Neuronal stem cell (in vitro differentiated cells): Measurements from ENCODE around the gene NCF4.
A peak's percentile ranks its signal among the peaks of the same experiment; 100 is the strongest.

Experiments
- DNase-seq: peaks from one replicate; pipeline ENCODE4 v3.0.0-alpha.2; 2013; ENCODE audit warnings: low spot score
- H2AFZ ChIP-seq: one replicate; pipeline ENCODE4 v1.6.1; 2013; ENCODE audit warnings: mild to moderate bottlenecking, low read length, inconsistent platforms
- H2AK5ac ChIP-seq: 2 replicates; pipeline ENCODE4 v1.6.1; 2013; ENCODE audit warnings: low read depth, mild to moderate bottlenecking, inconsistent platforms, low read length, moderate library complexity, mixed read lengths
- H2BK120ac ChIP-seq: 2 replicates; pipeline ENCODE4 v1.6.1; 2013; ENCODE audit warnings: low read depth, mild to moderate bottlenecking, inconsistent platforms, low read length, moderate library complexity, mixed read lengths
- H2BK12ac ChIP-seq: one replicate; pipeline ENCODE4 v1.6.1; 2013; ENCODE audit warnings: low read length, inconsistent platforms
- H2BK15ac ChIP-seq: 2 replicates; pipeline ENCODE4 v1.6.1; 2013; ENCODE audit warnings: mild to moderate bottlenecking, low read length, inconsistent platforms, mixed read lengths
- H2BK5ac ChIP-seq: one replicate; pipeline ENCODE4 v1.6.1; 2013; ENCODE audit warnings: inconsistent platforms, mild to moderate bottlenecking, low read length, moderate library complexity
- H3K14ac ChIP-seq: one replicate; pipeline ENCODE4 v1.6.1; 2013; ENCODE audit warnings: low read length, inconsistent platforms
- H3K18ac ChIP-seq: 2 replicates; pipeline ENCODE4 v1.6.1; 2013; ENCODE audit warnings: low read length, inconsistent platforms
- H3K23ac ChIP-seq: 2 replicates; pipeline ENCODE4 v1.6.1; 2013; ENCODE audit warnings: low read depth, mild to moderate bottlenecking, mixed read lengths, low read length, inconsistent platforms; ENCODE audit not compliant: poor library complexity
- H3K27ac ChIP-seq: replicated peaks from 3 replicates; pipeline ENCODE4 v1.5.1; 2013; ENCODE audit warnings: low read length, inconsistent platforms
- H3K27me3 ChIP-seq, 3 experiments: 2 replicates each; pipeline ENCODE4 v1.6.1; 2013; ENCODE audit warnings: low read length in 3 of 3, mild to moderate bottlenecking in 2 of 3, inconsistent platforms in 1 of 3, low read depth in 1 of 3, mixed read lengths in 1 of 3, moderate library complexity in 1 of 3; ENCODE audit not compliant: control insufficient read depth in 3 of 3, insufficient read depth in 3 of 3
- H3K36me3 ChIP-seq, 2 donors: replicated peaks in 1 of 2; 2 replicates each; pipeline ENCODE4 v1.6.1; 2013; ENCODE audit warnings: low read length in 2 of 2; ENCODE audit not compliant: control insufficient read depth in 2 of 2, insufficient read depth in 2 of 2
- H3K4ac ChIP-seq: 2 replicates; pipeline ENCODE4 v1.6.1; 2013; ENCODE audit warnings: inconsistent platforms, mild to moderate bottlenecking, low read length, moderate library complexity
- H3K4me1 ChIP-seq, 2 donors: 1 replicate in 1 of 2; 2 replicates in 1 of 2; pipeline ENCODE4 v1.6.1; 2013; ENCODE audit warnings: low read length in 2 of 2, low read depth in 1 of 2; ENCODE audit not compliant: control insufficient read depth in 2 of 2, insufficient read depth in 1 of 2
- H3K4me2 ChIP-seq: one replicate; pipeline ENCODE4 v1.6.1; 2013; ENCODE audit warnings: mild to moderate bottlenecking, low read length, inconsistent platforms; ENCODE audit not compliant: insufficient read depth, poor library complexity, severe bottlenecking
- H3K4me3 ChIP-seq, 2 donors: 2 replicates each; pipeline ENCODE4 v1.5.1; 2013; ENCODE audit warnings: low read length in 2 of 2, mild to moderate bottlenecking in 2 of 2, inconsistent platforms in 1 of 2, moderate library complexity in 1 of 2
- H3K79me1 ChIP-seq: one replicate; pipeline ENCODE4 v1.6.1; 2013; ENCODE audit warnings: low read depth, mild to moderate bottlenecking, inconsistent platforms, low read length, moderate library complexity
- H3K9ac ChIP-seq: one replicate; pipeline ENCODE4 v1.6.1; 2013; ENCODE audit warnings: mild to moderate bottlenecking, low read depth, low read length, inconsistent platforms; ENCODE audit not compliant: poor library complexity
- H3K9me3 ChIP-seq, 2 donors: replicated peaks in 1 of 2; 2 replicates each; pipeline versions ENCODE3 to v1.6.1; 2013; ENCODE audit warnings: low read length in 2 of 2, mild to moderate bottlenecking in 2 of 2, inconsistent platforms in 1 of 2, low read depth in 1 of 2, mixed read lengths in 1 of 2, moderate library complexity in 1 of 2; ENCODE audit not compliant: control insufficient read depth in 2 of 2, insufficient read depth in 1 of 2
- H4K8ac ChIP-seq: one replicate; pipeline ENCODE4 v1.6.1; 2013; ENCODE audit warnings: low read depth, mild to moderate bottlenecking, inconsistent platforms, low read length, moderate library complexity
- H4K91ac ChIP-seq: one replicate; pipeline ENCODE4 v1.6.1; 2013; ENCODE audit warnings: low read length, low read depth, mild to moderate bottlenecking, inconsistent platforms; ENCODE audit not compliant: poor library complexity
- WGBS, 2 donors: extraction: QIAGEN DNeasy Blood & Tissue Kit; methylation state at CpG; one replicate each; pipeline ENCODE4 v1.1.7; 2013; ENCODE audit warnings: missing lambda C conversion rate in 2 of 2, mixed read lengths in 1 of 2; ENCODE audit not compliant: insufficient read length in 2 of 2, insufficient replicate concordance in 1 of 2; ENCODE audit errors: extremely low coverage in 2 of 2; 5-methylcytosine and 5-hydroxymethylcytosine counted together

NCF4 gene

DNA sequence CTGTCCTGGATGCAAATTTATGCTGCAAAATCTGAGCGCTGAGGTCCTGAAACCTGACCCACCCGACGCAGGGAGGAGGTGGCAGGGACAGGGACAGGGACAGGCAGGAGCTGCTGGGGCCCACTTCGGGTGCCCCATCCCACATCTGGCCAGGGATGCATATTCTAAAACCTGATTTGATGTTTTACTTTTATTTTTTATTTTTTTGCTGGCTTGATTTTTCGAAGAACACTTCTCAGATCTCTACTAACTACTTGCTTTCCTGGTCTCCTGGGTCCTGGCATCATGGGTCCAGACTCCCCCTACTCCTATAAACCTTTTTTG, 43.3 kb upstream of the NCF4 start:
- Histone ChIP-seq H4K8ac (no peak overlapping the region), H3K27me3 (peaks cover 6 to 43% (median 11%) of the 10 kb centered on the region in 3 experiments), H3K14ac (no peak overlapping the region), H3K79me1 (no peaks in the 10 kb centered on the region), H2AFZ (peak overlapping the region; percentile 94), H3K4me1 (peaks cover 14 to 30% of the 10 kb centered on the region in 2 donors), H3K36me3 (peaks cover 0 to 24% of the 10 kb centered on the region in 2 donors), H2BK5ac (no peak overlapping the region), H3K27ac (no peak overlapping the region), H3K9ac (peak overlapping the region; percentile 70), H2BK15ac (peak overlapping the region; percentile 34), H3K9me3 (no peaks in the 10 kb centered on the region), H2BK12ac (no peak overlapping the region), H3K4me2 (peak overlapping the region; percentile 79), H3K18ac (peak overlapping the region; percentile 92), H3K23ac (peak overlapping the region; percentile 13), H4K91ac (no peak overlapping the region), H2AK5ac (peak overlapping the region; percentile 82), H3K4me3 (peak overlapping the region; percentile 61 to 71), H2BK120ac (peak overlapping the region; percentile 32), H3K4ac (no peak overlapping the region)
- WGBS, 2 donors, result no CpG with 5 or more reads among the region's 5 CpGs
- DNase-seq, result no peak

- H3K23ac ChIP-seq, result no peak overlapping the region
- no peak overlapping the region for H2BK15ac ChIP-seq
- peaks cover 6 to 43% (median 11%) of the 10 kb centered on the region in 3 experiments for H3K27me3 ChIP-seq
- no peak overlapping the region for H3K4ac ChIP-seq
- H2BK5ac ChIP-seq, result no peak overlapping the region
- H2AK5ac ChIP-seq, result no peak overlapping the region
- no peak overlapping the region for H3K4me3 ChIP-seq
- no peak overlapping the region for H3K4me2 ChIP-seq
- no peaks in the 10 kb centered on the region for H3K9me3 ChIP-seq
- H3K14ac ChIP-seq, result no peak overlapping the region
- no peak overlapping the region for H2BK120ac ChIP-seq
- no peak overlapping the region for H4K8ac ChIP-seq
- peak overlapping the region; percentile 16 for H3K18ac ChIP-seq
- H2AFZ ChIP-seq, result no peak overlapping the region
- no peak overlapping the region for H4K91ac ChIP-seq
- no peak overlapping the region for H3K9ac ChIP-seq
- H3K36me3 ChIP-seq, result peaks cover 0 to 18% of the 10 kb centered on the region in 2 donors
- H3K79me1 ChIP-seq, result no peaks in the 10 kb centered on the region
- DNase-seq, result no peak
- no peak overlapping the region for H2BK12ac ChIP-seq
- no peak overlapping the region for H3K27ac ChIP-seq
- peaks cover 19 to 36% of the 10 kb centered on the region in 2 donors for H3K4me1 ChIP-seq
- no CpG with 5 or more reads among the region's 6 CpGs for WGBS, 2 donors
Observed at GRCh38 chr22:36818010-36818642, 42.7 kb upstream of the NCF4 start.

- Histone ChIP-seq H3K4me3 (no peak overlapping the region), H3K23ac (no peak overlapping the region), H3K27me3 (peaks cover 6 to 41% (median 11%) of the 10 kb centered on the region in 3 experiments), H2AK5ac (peak overlapping the region; percentile 66), H3K14ac (no peak overlapping the region), H3K36me3 (peaks cover 0 to 8% of the 10 kb centered on the region in 2 donors), H3K4me1 (peaks cover 20 to 36% of the 10 kb centered on the region in 2 donors), H3K9me3 (no peaks in the 10 kb centered on the region), H2BK5ac (peak overlapping the region; percentile 27), H2BK12ac (no peak overlapping the region), H3K18ac (peak overlapping the region; percentile 5), H3K4ac (no peak overlapping the region), H2BK120ac (no peak overlapping the region), H2AFZ (no peak overlapping the region), H4K8ac (no peak overlapping the region), H3K79me1 (no peaks in the 10 kb centered on the region), H3K9ac (no peak overlapping the region), H3K4me2 (no peak overlapping the region), H3K27ac (no peak overlapping the region), H4K91ac (no peak overlapping the region), H2BK15ac (peak overlapping the region; percentile 7)
- DNase-seq, result no peak
- WGBS, 2 donors, result no CpG with 5 or more reads among the region's 9 CpGs
Observed at GRCh38 chr22:36819112-36819511, 41.7 kb upstream of the NCF4 start.

GRCh38 chr22:36822581-36822980, 38.2 kb upstream of the NCF4 start:
- H3K36me3 ChIP-seq, result no peaks in the 10 kb centered on the region
- H4K91ac ChIP-seq, result no peak overlapping the region
- H3K27ac ChIP-seq, result no peak overlapping the region
- H3K27me3 ChIP-seq, result peaks cover 0 to 11% (median 10%) of the 10 kb centered on the region in 3 experiments
- no peak overlapping the region for H3K23ac ChIP-seq
- DNase-seq, result no peak
- H3K79me1 ChIP-seq, result no peaks in the 10 kb centered on the region
- H3K9me3 ChIP-seq, result no peaks in the 10 kb centered on the region
- no peak overlapping the region for H2BK15ac ChIP-seq
- no peak overlapping the region for H3K4ac ChIP-seq
- H3K4me3 ChIP-seq, result no peak overlapping the region
- H2AFZ ChIP-seq, result no peak overlapping the region
- H3K4me2 ChIP-seq, result no peak overlapping the region
- no peak overlapping the region for H2BK5ac ChIP-seq
- H2BK12ac ChIP-seq, result no peak overlapping the region
- H3K4me1 ChIP-seq, result peaks cover 18 to 22% of the 10 kb centered on the region in 2 donors
- H2BK120ac ChIP-seq, result no peak overlapping the region
- no peak overlapping the region for H4K8ac ChIP-seq
- H3K18ac ChIP-seq, result no peak overlapping the region
- H3K14ac ChIP-seq, result no peak overlapping the region
- H2AK5ac ChIP-seq, result no peak overlapping the region
- H3K9ac ChIP-seq, result no peak overlapping the region
- WGBS, 2 donors, result no CpG with 5 or more reads among the region's 6 CpGs
